Activated CD4-positive, alpha-beta T cell treated with anti-CD3 and anti-CD28 coated beads, Interleukin-2, Interleukin-6, amounts not matched to agents 100 ng/mL and 50 ng/mL, durations not matched to agents 16 hours and 8 hours (primary cell): Measurements from ENCODE around the gene ADAM17.

ENCODE experiments used
- DNase-seq: peaks from one replicate; pipeline ENCODE4 v3.0.0-alpha.2; 2020

The ADAM17 gene

DNA sequence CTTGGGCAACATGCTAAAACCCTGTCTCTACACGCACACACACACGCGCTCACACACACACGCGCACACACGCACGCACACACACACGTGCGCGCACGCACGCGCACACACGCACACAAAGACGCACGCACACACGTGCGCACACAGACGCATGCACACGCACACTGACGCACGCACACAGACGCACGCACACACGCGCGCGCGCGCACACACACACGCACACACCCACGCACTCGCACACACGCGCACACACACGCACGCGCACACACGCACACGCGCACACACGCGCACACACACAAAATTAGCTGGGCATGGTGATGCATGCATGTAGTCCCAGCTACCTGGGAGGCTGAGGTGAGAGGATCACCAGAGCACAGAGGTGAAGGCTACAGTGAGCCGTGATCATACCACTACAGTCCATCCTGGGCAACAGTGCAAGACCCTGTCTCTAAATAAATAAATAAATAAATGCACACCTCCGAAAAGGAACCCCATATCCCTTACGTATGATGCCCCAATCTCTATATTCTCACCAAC is 89.4 kb downstream of the ADAM17 start:
- no peak for DNase-seq

DNA sequence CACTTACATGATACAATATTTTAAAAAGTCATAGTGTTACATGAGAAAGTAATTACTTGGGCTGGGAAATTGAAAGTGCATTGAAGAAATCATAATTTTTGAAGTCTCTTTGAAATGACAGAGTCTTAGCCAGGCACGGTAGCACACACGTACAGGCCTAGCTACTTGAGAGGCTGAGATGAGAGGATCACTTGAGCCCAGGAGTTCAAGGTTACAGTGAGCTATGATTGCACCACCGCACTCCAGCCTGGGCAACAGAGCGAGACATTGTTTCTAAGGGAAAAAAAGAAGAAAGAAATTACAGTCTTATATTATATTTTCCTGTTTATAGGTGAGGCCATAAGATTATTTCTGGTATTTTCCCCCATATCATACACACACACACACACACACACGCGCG is 90.5 kb downstream of the ADAM17 start:
- DNase-seq, result no peak

- DNase-seq, result peak; percentile 67
Observed at GRCh38 chr2:9463698-9464034, 92.0 kb downstream of the ADAM17 start.

DNA sequence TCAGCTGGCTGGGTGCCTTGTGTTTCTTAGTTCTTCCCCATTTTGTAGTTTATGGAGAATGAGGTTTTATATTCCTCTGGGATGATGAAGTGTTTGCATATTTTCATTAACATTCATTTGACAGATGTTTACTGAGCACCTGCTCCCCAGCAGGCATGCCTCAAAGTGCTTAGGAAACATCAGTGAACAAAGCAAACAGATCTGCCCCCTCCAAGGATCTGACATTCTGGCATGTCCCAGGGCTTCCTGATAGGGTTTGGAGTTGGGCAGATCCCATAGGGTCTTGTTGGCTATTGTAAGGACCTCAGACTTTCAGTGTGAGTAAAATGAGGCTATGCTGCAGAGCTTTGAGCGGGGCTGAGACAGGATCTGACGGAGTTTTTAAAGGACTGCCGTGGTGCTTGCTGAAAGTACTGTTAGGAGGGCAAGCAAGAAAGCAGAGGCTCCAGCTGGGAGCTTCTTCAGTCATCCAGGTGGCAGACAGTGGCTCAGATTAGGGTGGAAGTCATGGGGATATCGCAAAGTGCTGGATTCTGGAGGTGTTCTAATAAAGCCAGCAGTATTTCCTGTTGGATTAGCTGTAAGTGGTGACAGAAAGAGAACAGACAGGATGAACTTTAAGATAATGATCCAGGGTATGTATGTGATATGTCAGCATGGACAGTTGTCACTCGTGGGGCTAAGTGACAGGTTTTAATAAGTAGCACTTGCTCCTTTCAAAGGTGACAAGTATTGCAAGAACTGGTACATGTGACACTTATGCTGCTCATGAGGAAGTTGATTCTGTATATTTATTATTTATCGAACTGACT is 92.5 kb downstream of the ADAM17 start:
- no peak for DNase-seq

GRCh38 chr2:9462313-9462712 is 93.3 kb downstream of the ADAM17 start:
- DNase-seq, result no peak

- DNase-seq, result no peak
Observed at GRCh38 chr2:9461079-9461478, 94.6 kb downstream of the ADAM17 start.

DNA sequence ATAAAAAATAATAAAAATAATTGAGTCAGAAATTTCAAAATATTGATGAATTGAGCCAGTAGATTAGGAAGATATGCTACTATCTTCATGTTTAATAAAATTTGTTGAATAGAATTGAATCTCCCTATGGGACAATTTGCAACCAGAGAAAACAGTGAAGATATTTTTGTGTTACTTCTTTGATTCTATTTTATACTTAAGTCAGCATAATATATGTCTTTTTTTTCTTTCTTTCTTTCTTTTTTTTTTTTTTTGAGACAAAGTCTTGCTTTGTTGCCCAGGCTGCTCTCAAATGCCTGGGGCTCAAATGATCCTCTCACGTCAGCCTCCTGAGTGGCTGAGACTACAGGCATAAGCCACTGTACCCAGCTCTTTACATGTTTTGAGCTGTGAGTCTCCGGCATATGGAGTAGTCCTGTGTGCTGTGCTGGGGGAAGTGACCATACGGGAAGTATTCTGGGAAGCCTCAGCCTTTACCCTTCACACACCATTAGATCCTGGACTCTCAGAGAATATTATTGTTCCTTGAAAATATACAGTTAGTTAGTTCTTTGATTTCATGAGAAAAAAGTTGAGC is 95.1 kb downstream of the ADAM17 start:
- DNase-seq, result no peak

GRCh38 chr2:9451231-9451630 is 104.4 kb downstream of the ADAM17 start:
- no peak for DNase-seq

DNA sequence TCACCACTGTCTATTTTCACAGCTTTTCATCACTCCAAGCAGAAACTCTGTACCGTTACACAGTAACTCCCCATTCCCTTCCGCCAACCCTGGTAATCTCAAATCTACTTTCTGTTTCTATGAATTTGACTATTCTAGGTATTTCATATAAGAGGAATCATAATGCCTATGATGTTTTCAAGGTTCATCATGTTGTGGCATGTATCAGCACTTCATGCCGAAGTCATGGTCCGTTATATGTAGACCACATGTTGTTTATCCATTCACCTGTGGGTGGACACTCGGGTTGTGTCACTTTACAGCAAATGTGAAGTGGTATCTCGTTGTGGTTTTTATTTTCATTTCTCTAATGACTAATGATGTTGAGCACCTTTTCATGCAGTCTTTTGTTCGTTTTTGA is 110.5 kb downstream of the ADAM17 start:
- DNase-seq, result peak; percentile 23

DNA sequence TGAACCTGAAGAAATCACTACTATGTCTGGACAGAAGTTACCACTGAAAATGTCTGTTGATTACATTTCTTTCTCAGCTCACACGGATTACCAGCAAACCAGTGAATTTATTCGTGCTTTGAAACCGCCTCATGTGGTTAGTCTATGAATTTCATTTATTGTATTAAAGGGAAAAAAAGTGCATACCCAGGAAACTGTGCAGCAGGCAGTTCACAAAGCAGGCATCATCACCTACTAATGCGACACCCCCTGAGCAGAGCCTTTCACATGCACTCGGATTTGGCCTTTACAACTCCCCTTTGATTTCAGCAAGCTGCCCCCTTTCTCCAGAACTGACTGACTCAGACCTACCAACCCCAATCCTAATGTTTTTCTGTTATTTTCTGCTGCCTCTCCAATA is 112.1 kb downstream of the ADAM17 start:
- DNase-seq, result no peak

DNA sequence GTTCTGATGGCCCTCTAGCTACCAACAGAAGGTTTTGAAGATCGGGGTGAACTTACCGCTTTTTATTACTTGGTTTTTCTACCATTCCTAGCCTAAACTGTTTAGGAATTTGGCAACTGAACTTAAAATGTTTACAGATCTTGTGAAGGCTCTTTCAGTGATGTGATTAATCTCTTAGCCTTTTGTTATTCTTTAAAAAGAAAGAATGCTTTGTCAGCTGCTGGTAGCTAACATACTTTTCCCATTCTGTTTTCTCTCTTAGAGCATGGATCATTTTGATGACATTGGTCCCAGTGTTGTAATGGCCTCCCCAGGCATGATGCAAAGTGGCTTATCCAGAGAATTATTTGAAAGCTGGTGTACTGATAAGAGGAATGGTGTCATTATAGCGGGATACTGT is 114.1 kb downstream of the ADAM17 start:
- DNase-seq, result no peak

- DNase-seq, result no peak
Observed at GRCh38 chr2:9440058-9440727, 115.4 kb downstream of the ADAM17 start.

- DNase-seq, result no peak
Observed at GRCh38 chr2:9439536-9439935, 116.1 kb downstream of the ADAM17 start.
